WERI-Rb-1 (cell line): Measurements from ENCODE around the gene ITGA11.
A peak's percentile ranks its signal among the peaks of the same experiment; 100 is the strongest.

ENCODE experiments used
- DNase-seq: peaks from one replicate; pipeline ENCODE4 v3.0.0-alpha.2; 2020
- H3K27ac ChIP-seq: fragments of 250-450 bp; sonication (Bioruptor Pico); 2 replicates; pipeline ENCODE4 v1.5.1; 2020; ENCODE audit warnings: mild to moderate bottlenecking, moderate library complexity
- H3K27me3 ChIP-seq: fragments of 250-450 bp; sonication (Bioruptor Pico); 2 replicates; pipeline ENCODE4 v1.5.1; 2021; ENCODE audit warnings: mild to moderate bottlenecking, low read depth, moderate library complexity; ENCODE audit not compliant: insufficient read depth, severe bottlenecking
- H3K36me3 ChIP-seq: fragments of 250-450 bp; sonication (Bioruptor Pico); 2 replicates; pipeline ENCODE4 v1.5.1; 2020; ENCODE audit warnings: mild to moderate bottlenecking, moderate library complexity
- H3K4me3 ChIP-seq: 2 replicates; pipeline ENCODE4 v1.5.1; 2011; ENCODE audit warnings: low read depth, mild to moderate bottlenecking, control low read depth, low read length
- H3K9me3 ChIP-seq: fragments of 250-450 bp; sonication (Bioruptor Pico); 2 replicates; pipeline ENCODE4 v1.5.1; 2021; ENCODE audit warnings: mild to moderate bottlenecking, moderate library complexity; ENCODE audit not compliant: severe bottlenecking
- TF ChIP-seq, protein P1 (sequence below): IDR thresholded peaks from 2 replicates; pipeline ENCODE4 v1.5.1; 2011; ENCODE audit warnings: low read depth, mild to moderate bottlenecking, control low read depth, inconsistent platforms, low read length

ITGA11 gene

DNA sequence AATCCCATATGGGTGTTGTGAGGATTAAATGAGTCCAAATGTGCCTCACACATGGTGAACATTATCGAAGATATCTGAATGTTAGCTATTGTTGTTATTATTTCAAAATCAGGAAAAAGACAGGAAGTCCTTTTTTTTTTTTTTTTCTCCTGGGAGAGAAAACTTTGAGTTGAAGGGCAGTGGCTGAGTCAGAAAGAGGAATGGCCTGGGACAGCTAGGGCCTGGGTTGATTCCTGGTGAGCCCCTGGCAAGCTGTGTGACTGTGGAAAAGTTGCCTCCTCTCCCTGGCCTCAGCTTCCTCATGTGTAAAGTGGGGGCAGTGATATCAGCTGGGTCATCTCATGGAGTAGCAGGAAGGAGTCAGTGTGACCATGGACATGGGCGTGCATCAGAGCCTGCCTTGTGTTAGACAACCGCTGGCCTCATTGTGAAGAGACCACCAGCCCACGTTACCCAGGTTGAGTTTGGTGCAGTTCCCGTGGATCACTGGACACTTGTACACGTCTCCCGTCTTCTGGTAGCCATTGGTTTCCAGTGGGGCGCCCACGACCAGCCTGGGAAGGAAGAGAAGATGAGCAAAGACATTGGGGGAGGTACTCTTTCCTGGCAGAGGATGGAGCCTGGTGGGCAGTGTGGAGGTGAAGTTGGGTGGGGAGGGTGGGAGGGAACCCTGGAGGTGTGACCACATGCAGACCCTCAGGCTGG is 63.1 kb downstream of the ITGA11 start:
- H3K4me3 ChIP-seq: no peak overlapping the region
- no peak for DNase-seq
- no peaks in the 10 kb centered on the region for H3K36me3 ChIP-seq
- no peaks in the 10 kb centered on the region for H3K9me3 ChIP-seq
- H3K27ac ChIP-seq: no peak overlapping the region
- TF ChIP-seq, protein P1, sequence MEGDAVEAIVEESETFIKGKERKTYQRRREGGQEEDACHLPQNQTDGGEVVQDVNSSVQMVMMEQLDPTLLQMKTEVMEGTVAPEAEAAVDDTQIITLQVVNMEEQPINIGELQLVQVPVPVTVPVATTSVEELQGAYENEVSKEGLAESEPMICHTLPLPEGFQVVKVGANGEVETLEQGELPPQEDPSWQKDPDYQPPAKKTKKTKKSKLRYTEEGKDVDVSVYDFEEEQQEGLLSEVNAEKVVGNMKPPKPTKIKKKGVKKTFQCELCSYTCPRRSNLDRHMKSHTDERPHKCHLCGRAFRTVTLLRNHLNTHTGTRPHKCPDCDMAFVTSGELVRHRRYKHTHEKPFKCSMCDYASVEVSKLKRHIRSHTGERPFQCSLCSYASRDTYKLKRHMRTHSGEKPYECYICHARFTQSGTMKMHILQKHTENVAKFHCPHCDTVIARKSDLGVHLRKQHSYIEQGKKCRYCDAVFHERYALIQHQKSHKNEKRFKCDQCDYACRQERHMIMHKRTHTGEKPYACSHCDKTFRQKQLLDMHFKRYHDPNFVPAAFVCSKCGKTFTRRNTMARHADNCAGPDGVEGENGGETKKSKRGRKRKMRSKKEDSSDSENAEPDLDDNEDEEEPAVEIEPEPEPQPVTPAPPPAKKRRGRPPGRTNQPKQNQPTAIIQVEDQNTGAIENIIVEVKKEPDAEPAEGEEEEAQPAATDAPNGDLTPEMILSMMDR: no peak
- no peaks in the 10 kb centered on the region for H3K27me3 ChIP-seq

DNA sequence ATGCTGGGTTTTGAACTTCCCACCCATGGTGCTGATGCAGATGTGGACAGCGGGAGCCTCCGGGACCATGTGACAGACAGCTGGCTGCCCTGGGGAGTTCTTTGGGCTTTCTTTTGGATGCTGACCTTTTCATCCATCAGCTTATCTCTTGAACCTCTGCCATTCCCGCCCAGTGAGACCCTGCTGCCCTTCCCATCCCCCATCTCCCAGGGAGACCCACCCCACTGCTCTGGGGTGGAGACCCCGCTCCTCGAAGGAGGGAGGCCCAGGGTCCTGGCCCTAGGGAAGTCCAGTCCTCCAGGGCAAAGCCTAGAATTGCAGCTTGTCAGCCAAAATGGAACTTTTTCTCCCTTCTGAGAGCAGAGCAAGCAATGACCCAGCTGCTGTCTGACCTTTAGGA is 64.0 kb downstream of the ITGA11 start:
- TF ChIP-seq, protein P1: no peak
- Histone ChIP-seq H3K36me3 (no peaks in the 10 kb centered on the region), H3K4me3 (no peak overlapping the region), H3K9me3 (no peaks in the 10 kb centered on the region), H3K27ac (no peak overlapping the region), H3K27me3 (no peaks in the 10 kb centered on the region)
- DNase-seq: no peak

DNA sequence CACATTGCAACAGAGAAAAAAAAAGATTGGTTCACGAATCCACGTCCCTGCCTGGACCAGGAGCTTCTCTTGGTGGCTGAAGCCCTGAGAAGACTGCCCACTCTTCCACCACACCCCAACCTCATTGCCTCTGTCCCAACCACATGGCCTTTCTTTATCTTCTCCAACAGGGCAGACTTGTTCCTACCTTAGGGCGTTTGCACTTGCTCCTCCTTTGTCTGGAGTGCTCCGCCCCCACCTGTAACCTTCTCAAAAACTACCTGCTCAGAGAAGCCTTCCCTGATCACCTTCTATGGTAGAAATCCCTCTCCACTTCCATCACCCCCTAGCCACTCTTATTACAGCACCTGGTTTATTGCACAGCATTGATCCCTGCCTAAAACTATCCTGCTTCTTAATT is 64.7 kb downstream of the ITGA11 start:
- DNase-seq: no peak
- Histone ChIP-seq H3K4me3 (no peak overlapping the region), H3K9me3 (no peaks in the 10 kb centered on the region), H3K27ac (no peak overlapping the region), H3K27me3 (no peaks in the 10 kb centered on the region), H3K36me3 (no peaks in the 10 kb centered on the region)
- TF ChIP-seq, protein P1: no peak

DNA sequence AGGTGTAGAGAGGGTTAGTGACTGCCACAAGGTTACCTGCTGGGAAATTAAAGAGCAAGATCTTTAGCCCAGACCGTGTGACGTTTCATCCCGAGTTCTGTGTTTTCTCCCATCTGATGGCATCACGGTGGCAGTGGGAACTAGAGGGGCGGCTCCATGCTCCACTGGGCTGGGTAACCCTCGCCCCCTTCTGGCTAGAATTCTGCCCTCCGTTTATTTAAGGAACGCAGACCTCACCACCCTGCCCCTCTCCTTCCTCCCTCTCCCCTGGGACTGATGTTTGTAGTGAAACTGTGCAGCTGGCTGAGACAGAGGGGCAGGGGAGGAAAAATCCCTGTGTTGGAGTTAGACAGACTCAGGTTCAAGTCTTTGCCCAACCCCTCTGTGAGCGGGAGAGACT is 65.6 kb downstream of the ITGA11 start:
- no peaks in the 10 kb centered on the region for H3K27me3 ChIP-seq
- H3K4me3 ChIP-seq: no peak overlapping the region
- H3K9me3 ChIP-seq: no peaks in the 10 kb centered on the region
- no peaks in the 10 kb centered on the region for H3K36me3 ChIP-seq
- H3K27ac ChIP-seq: no peak overlapping the region
- TF ChIP-seq, protein P1: peak; percentile 12; the same call in 1 of the 2 replicates
- DNase-seq: no peak

DNA sequence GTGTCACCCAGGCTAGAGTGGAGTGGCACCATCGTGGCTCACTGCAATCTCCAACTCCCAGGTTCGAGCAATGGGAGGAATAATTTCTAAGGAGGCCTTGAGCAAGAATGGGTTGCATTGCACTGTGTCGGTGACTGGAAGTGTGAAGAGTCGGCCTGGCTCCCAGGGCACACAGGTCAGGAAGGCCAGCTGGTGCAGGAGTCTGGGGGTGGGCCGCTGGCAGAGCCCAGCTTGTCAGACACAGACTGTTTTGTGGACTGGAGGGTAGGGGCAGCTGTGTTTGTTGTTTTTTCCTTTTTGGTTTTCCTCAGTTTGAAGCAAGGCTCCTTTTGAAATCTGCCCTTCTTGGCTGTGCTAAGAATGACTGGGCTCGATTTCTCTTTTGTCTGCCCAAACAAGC is 66.2 kb downstream of the ITGA11 start:
- no peaks in the 10 kb centered on the region for H3K27me3 ChIP-seq

More for the DNA sequence above, 66.2 kb downstream of the ITGA11 start:
- Histone ChIP-seq H3K36me3 (no peaks in the 10 kb centered on the region), H3K27ac (no peak overlapping the region), H3K4me3 (no peak overlapping the region), H3K9me3 (no peaks in the 10 kb centered on the region)
- no peak for DNase-seq
- TF ChIP-seq, protein P1: no peak
